HFFc6 (cell line): ENCODE data around the gene MEI1. TPM values are rescaled to one million over a fixed set of nuclear protein-coding genes. Genes with fewer than 3 reads are reported as not detected.

Experiments used
- DNase-seq: peaks from one replicate; pipeline ENCODE4 v3.0.0-alpha.2; 2018
- H3K27ac Mint-ChIP-seq: 2 replicates; pipeline ENCODE4 v1.8.0; 2020; ENCODE audit warnings: mild to moderate bottlenecking, mixed read lengths
- H3K27me3 Mint-ChIP-seq: 2 replicates; pipeline ENCODE4 v1.8.0; 2021; ENCODE audit warnings: mild to moderate bottlenecking, moderate library complexity, mixed read lengths; ENCODE audit not compliant: insufficient read depth
- H3K36me3 Mint-ChIP-seq: 2 replicates; pipeline ENCODE4 v1.8.0; 2021; ENCODE audit warnings: low read depth, mixed read lengths
- H3K4me1 Mint-ChIP-seq: 2 replicates; pipeline ENCODE4 v1.8.0; 2020; ENCODE audit warnings: low read depth, mixed read lengths
- H3K4me3 Mint-ChIP-seq: 2 replicates; pipeline ENCODE4 v1.8.0; 2020; ENCODE audit warnings: mild to moderate bottlenecking, moderate library complexity, mixed read lengths
- H3K9me3 Mint-ChIP-seq: 2 replicates; pipeline ENCODE4 v1.8.0; 2020; ENCODE audit warnings: mild to moderate bottlenecking, mixed read lengths
- total RNA-seq, 6 experiments: library from RNA; stranded (reverse); fragmentation: NEBNext Ultra II Directional; extraction: Animal tissue kit (Norgen Biotek cat#: 25700); gene quantifications; 2 replicates in 1 of 6; 3 replicates in 5 of 6; pipeline ENCODE4 v1.2.3, GENCODE V29; 2021
- TF ChIP-seq, protein P1 (sequence below): fragments of 200-600 bp; sonication (generic); IDR thresholded peaks from 2 replicates; pipeline ENCODE4 v1.5.0; 2021; ENCODE audit warnings: antibody characterized with exemption, mild to moderate bottlenecking

The MEI1 gene
- total RNA-seq, 6 experiments from 2014 or later = 0.24 to 0.53 (median 0.34) TPM; not detected in 2

- TF ChIP-seq, protein P1, sequence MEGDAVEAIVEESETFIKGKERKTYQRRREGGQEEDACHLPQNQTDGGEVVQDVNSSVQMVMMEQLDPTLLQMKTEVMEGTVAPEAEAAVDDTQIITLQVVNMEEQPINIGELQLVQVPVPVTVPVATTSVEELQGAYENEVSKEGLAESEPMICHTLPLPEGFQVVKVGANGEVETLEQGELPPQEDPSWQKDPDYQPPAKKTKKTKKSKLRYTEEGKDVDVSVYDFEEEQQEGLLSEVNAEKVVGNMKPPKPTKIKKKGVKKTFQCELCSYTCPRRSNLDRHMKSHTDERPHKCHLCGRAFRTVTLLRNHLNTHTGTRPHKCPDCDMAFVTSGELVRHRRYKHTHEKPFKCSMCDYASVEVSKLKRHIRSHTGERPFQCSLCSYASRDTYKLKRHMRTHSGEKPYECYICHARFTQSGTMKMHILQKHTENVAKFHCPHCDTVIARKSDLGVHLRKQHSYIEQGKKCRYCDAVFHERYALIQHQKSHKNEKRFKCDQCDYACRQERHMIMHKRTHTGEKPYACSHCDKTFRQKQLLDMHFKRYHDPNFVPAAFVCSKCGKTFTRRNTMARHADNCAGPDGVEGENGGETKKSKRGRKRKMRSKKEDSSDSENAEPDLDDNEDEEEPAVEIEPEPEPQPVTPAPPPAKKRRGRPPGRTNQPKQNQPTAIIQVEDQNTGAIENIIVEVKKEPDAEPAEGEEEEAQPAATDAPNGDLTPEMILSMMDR = no peak
- peaks cover 18% of the 10 kb centered on the region for H3K4me1 Mint-ChIP-seq
- no peak overlapping the region for H3K4me3 Mint-ChIP-seq
- DNase-seq = no peak
- H3K27ac Mint-ChIP-seq = no peak overlapping the region
- no peaks in the 10 kb centered on the region for H3K9me3 Mint-ChIP-seq
- peaks cover 9% of the 10 kb centered on the region; the same call in 1 of the 2 replicates for H3K27me3 Mint-ChIP-seq
- H3K36me3 Mint-ChIP-seq = no peaks in the 10 kb centered on the region
Measured at GRCh38 chr22:41766476-41766875, 67.2 kb downstream of the MEI1 start.

- H3K27me3 Mint-ChIP-seq = peaks cover 4% of the 10 kb centered on the region; the same call in 1 of the 2 replicates
- H3K27ac Mint-ChIP-seq = no peak overlapping the region
- peak; percentile 16 for DNase-seq
Measured at GRCh38 chr22:41768430-41768829, 69.1 kb downstream of the MEI1 start.

DNA sequence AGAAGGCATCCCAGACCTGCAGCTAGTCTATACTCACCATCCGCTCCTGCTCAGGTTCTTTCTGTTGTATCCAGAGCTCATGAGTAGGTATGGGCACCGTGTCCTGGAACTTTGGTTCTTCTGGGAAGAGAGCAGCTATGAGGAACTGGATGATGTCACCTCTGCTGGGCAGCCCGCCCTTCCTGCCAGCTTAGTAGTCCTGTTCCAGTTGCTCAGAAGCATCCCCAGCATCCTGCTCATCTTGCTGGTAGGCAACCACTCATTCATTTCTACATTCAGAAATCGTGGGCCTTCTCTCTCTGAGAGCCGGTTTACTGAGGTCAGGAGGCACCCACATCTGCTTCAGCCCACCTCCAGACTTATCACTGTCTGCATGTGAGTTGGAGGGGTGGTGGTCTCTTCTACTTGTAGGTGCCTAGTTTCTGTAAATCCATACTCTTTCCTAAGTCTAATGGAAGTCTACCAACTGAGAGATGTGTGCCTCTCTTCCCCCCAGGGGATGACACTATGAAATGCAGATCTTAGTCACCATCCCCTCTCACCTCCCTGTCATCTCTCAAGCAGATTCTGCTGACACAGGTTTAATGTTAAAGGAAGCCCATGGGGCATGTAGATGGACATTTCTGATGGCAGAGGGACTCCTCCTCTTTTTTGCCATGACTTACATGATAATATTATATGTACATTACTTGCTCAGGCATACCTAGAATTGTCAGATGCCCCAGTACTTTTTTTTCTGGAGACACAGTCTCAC is 71.6 kb downstream of the MEI1 start:
- Mint-ChIP-seq H3K27ac (no peak overlapping the region), H3K36me3 (no peaks in the 10 kb centered on the region), H3K4me1 (peaks cover 24% of the 10 kb centered on the region), H3K27me3 (peaks cover 4% of the 10 kb centered on the region; the same call in 1 of the 2 replicates), H3K9me3 (no peaks in the 10 kb centered on the region), H3K4me3 (no peak overlapping the region)
- TF ChIP-seq, protein P1 = no peak
- no peak for DNase-seq

More at GRCh38 chr22:41768430-41768829, 69.1 kb downstream of the MEI1 start:
- TF ChIP-seq, protein P1 = no peak
- Mint-ChIP-seq H3K4me1 (peaks cover 24% of the 10 kb centered on the region), H3K36me3 (no peaks in the 10 kb centered on the region), H3K4me3 (no peak overlapping the region), H3K9me3 (no peaks in the 10 kb centered on the region)

GRCh38 chr22:41772198-41772597 is 72.9 kb downstream of the MEI1 start:
- Mint-ChIP-seq H3K36me3 (no peaks in the 10 kb centered on the region), H3K27ac (no peak overlapping the region), H3K4me1 (peaks cover 24% of the 10 kb centered on the region), H3K27me3 (peaks cover 2% of the 10 kb centered on the region; the same call in 1 of the 2 replicates), H3K9me3 (no peaks in the 10 kb centered on the region), H3K4me3 (no peak overlapping the region)
- TF ChIP-seq, protein P1 = no peak
- DNase-seq = no peak

DNA sequence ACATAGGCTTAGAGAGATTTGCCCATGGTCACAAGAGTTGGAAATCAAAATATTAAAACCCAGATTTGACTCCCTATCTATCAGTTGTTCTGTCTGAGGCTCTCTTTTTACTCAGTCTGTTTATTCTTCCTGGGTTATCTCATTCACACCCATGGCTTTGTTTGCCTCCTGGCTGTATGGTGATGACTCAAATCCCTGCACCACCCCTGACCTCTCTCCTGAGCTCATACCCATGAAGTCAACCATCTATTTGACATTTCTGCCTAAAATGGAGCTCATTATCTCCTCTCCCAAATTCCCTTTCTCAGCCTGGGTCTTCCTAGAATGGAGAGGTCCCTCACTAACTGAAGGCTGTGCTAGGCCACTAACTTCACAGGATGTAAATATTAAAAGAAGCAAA is 73.3 kb downstream of the MEI1 start:
- no peak for DNase-seq

More for the DNA sequence above, 73.3 kb downstream of the MEI1 start:
- Mint-ChIP-seq H3K36me3 (no peaks in the 10 kb centered on the region), H3K4me3 (no peak overlapping the region), H3K4me1 (peaks cover 22% of the 10 kb centered on the region), H3K9me3 (no peaks in the 10 kb centered on the region), H3K27ac (no peak overlapping the region), H3K27me3 (peaks cover 1% of the 10 kb centered on the region; the same call in 1 of the 2 replicates)
- TF ChIP-seq, protein P1 = no peak
